Activated T-helper 17 cell treated with anti-CD3 and anti-CD28 coated beads, Interleukin-2, amount 50 U/mL, for 72 hours (primary cell): Measurements from ENCODE around the gene CENPF. TPM values are rescaled to one million over a fixed set of nuclear protein-coding genes. Genes with fewer than 3 reads are reported as not detected.

Experiments used
- ATAC-seq: fragments of 150-1000 bp; cut with Tn5 transposase; replicated peaks from 2 replicates; pipeline ENCODE4 v1.10.0; 2021; ENCODE audit warnings: mild to moderate bottlenecking, moderate library complexity
- H3K27ac Mint-ChIP-seq: one replicate; pipeline ENCODE4 v1.8.0; 2022; ENCODE audit warnings: mixed read lengths
- H3K27me3 Mint-ChIP-seq: one replicate; pipeline ENCODE4 v1.8.0; 2022; ENCODE audit warnings: mixed read lengths
- H3K36me3 Mint-ChIP-seq: one replicate; pipeline ENCODE4 v1.8.0; 2022; ENCODE audit warnings: low read depth, mild to moderate bottlenecking, mixed read lengths
- H3K4me1 Mint-ChIP-seq: one replicate; pipeline ENCODE4 v1.8.0; 2022; ENCODE audit warnings: mixed read lengths
- H3K4me3 Mint-ChIP-seq: one replicate; pipeline ENCODE4 v1.8.0; 2022; ENCODE audit warnings: mild to moderate bottlenecking, mixed read lengths
- H3K9me3 Mint-ChIP-seq: one replicate; pipeline ENCODE4 v1.8.0; 2022; ENCODE audit warnings: mixed read lengths
- total RNA-seq, 2 donors: library from RNA; stranded (reverse); gene quantifications; one replicate each; pipeline ENCODE4 v1.2.3, GENCODE V29; 2022

CENPF gene
- total RNA-seq, 2 donors from 2014 or later = 69.7 to 79.4 TPM

GRCh38 chr1:214633686-214634085, 30.7 kb downstream of the CENPF start:
- Mint-ChIP-seq H3K27me3 (no peaks in the 10 kb centered on the region), H3K4me1 (no peaks in the 10 kb centered on the region), H3K27ac (no peak overlapping the region), H3K4me3 (no peak overlapping the region), H3K9me3 (no peaks in the 10 kb centered on the region), H3K36me3 (peaks cover 45% of the 10 kb centered on the region)
- ATAC-seq = no peak

DNA sequence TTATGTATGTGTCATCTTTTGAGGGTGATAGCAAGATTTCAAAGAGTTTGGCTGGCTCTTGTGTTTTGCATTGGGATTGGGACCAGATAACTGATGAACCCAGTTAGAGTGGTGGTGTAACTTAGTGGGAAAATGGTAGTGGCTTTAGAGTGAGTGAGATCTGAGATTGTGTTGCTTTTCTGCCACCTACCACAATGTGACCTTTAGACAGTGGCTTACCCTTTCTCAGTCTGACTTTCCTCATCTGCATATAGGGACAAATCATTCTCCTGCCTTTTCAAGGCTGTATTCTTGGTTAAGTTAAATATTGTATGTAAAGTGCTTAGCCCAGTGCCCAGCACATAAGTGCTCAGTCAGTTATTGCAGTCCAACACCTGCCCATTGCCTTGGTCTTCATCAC, 31.3 kb downstream of the CENPF start:
- Mint-ChIP-seq H3K4me1 (no peaks in the 10 kb centered on the region), H3K9me3 (no peaks in the 10 kb centered on the region), H3K36me3 (peaks cover 41% of the 10 kb centered on the region), H3K4me3 (no peak overlapping the region), H3K27ac (no peak overlapping the region), H3K27me3 (no peaks in the 10 kb centered on the region)
- ATAC-seq = peak; percentile 78

- no peak for ATAC-seq
- peaks cover 39% of the 10 kb centered on the region for H3K36me3 Mint-ChIP-seq
- H3K9me3 Mint-ChIP-seq = no peaks in the 10 kb centered on the region
- H3K27ac Mint-ChIP-seq = no peak overlapping the region
- no peaks in the 10 kb centered on the region for H3K4me1 Mint-ChIP-seq
- no peak overlapping the region for H3K4me3 Mint-ChIP-seq
- H3K27me3 Mint-ChIP-seq = no peaks in the 10 kb centered on the region
Observed at GRCh38 chr1:214635086-214635485, 32.1 kb downstream of the CENPF start.

GRCh38 chr1:214635506-214635905, 32.5 kb downstream of the CENPF start:
- no peaks in the 10 kb centered on the region for H3K9me3 Mint-ChIP-seq

DNA sequence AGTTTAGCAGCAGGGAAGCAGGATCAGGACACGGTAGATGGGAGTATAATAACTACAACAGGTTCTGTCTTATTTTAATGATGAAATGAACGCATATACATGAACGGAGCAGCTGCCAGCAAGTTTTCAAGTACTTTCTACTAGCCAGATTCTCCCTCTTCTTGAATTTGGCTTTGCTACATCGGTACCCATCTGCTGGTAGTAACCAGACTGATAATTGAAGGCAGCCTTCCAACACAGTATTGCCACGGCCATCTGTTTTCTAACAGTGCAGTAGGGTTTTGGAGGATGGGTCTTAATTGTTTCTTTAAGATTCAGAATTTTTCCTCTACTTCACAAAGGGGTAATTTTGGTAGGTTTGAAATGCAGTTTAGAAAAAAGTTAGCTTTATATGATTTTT, 33.4 kb downstream of the CENPF start:
- Mint-ChIP-seq H3K9me3 (no peaks in the 10 kb centered on the region), H3K4me3 (no peak overlapping the region), H3K36me3 (peaks cover 28% of the 10 kb centered on the region), H3K27me3 (no peaks in the 10 kb centered on the region), H3K4me1 (no peaks in the 10 kb centered on the region), H3K27ac (no peak overlapping the region)
- ATAC-seq = no peak

More at GRCh38 chr1:214635506-214635905, 32.5 kb downstream of the CENPF start:
- no peaks in the 10 kb centered on the region for H3K4me1 Mint-ChIP-seq
- H3K4me3 Mint-ChIP-seq = no peak overlapping the region
- no peak for ATAC-seq
- H3K36me3 Mint-ChIP-seq = peaks cover 35% of the 10 kb centered on the region
- H3K27ac Mint-ChIP-seq = no peak overlapping the region
- H3K27me3 Mint-ChIP-seq = no peaks in the 10 kb centered on the region

- no peak overlapping the region for H3K27ac Mint-ChIP-seq
- peaks cover 28% of the 10 kb centered on the region for H3K36me3 Mint-ChIP-seq
- no peak for ATAC-seq
- no peaks in the 10 kb centered on the region for H3K27me3 Mint-ChIP-seq
- H3K9me3 Mint-ChIP-seq = no peaks in the 10 kb centered on the region
- no peaks in the 10 kb centered on the region for H3K4me1 Mint-ChIP-seq
- no peak overlapping the region for H3K4me3 Mint-ChIP-seq
Observed at GRCh38 chr1:214637125-214637524, 34.1 kb downstream of the CENPF start.

- Mint-ChIP-seq H3K36me3 (peaks cover 21% of the 10 kb centered on the region), H3K4me1 (no peaks in the 10 kb centered on the region), H3K27me3 (no peaks in the 10 kb centered on the region), H3K4me3 (peak overlapping the region; percentile 43), H3K27ac (peak overlapping the region; percentile 59), H3K9me3 (no peaks in the 10 kb centered on the region)
- ATAC-seq = peak; percentile 66
Observed at GRCh38 chr1:214637722-214638458, 34.9 kb downstream of the CENPF start.

DNA sequence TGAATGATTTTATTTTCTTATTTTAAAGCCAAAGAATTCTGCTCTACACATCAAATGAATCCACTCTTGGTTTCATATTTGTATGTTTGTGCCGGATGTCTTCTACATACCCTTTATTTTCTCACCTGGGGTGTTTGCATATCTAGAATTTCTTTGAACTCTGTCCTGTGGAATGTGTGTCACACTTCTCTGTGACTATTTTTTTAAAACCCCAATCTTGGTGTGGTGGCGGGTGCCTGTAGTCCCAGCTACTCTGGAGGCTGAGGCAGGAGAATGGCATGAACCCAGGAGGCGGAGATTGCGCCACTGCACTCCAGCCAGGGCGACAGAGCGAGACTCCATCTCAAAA, 35.4 kb downstream of the CENPF start:
- Mint-ChIP-seq H3K27ac (peak overlapping the region; percentile 59), H3K9me3 (no peaks in the 10 kb centered on the region), H3K4me3 (peak overlapping the region; percentile 43), H3K27me3 (no peaks in the 10 kb centered on the region), H3K4me1 (no peaks in the 10 kb centered on the region), H3K36me3 (peaks cover 16% of the 10 kb centered on the region)
- peak; percentile 51 for ATAC-seq

GRCh38 chr1:214638997-214639396, 36.0 kb downstream of the CENPF start:
- Mint-ChIP-seq H3K9me3 (no peaks in the 10 kb centered on the region), H3K27me3 (no peaks in the 10 kb centered on the region), H3K27ac (peak overlapping the region; percentile 59), H3K4me1 (no peaks in the 10 kb centered on the region), H3K36me3 (peaks cover 10% of the 10 kb centered on the region), H3K4me3 (no peak overlapping the region)
- no peak for ATAC-seq

GRCh38 chr1:214640431-214641213, 37.6 kb downstream of the CENPF start:
- peak; percentile 57 for ATAC-seq
- H3K36me3 Mint-ChIP-seq = peaks cover 8% of the 10 kb centered on the region
- H3K27ac Mint-ChIP-seq = no peak overlapping the region
- H3K9me3 Mint-ChIP-seq = no peaks in the 10 kb centered on the region
- H3K27me3 Mint-ChIP-seq = no peaks in the 10 kb centered on the region
- H3K4me3 Mint-ChIP-seq = no peak overlapping the region
- no peaks in the 10 kb centered on the region for H3K4me1 Mint-ChIP-seq

DNA sequence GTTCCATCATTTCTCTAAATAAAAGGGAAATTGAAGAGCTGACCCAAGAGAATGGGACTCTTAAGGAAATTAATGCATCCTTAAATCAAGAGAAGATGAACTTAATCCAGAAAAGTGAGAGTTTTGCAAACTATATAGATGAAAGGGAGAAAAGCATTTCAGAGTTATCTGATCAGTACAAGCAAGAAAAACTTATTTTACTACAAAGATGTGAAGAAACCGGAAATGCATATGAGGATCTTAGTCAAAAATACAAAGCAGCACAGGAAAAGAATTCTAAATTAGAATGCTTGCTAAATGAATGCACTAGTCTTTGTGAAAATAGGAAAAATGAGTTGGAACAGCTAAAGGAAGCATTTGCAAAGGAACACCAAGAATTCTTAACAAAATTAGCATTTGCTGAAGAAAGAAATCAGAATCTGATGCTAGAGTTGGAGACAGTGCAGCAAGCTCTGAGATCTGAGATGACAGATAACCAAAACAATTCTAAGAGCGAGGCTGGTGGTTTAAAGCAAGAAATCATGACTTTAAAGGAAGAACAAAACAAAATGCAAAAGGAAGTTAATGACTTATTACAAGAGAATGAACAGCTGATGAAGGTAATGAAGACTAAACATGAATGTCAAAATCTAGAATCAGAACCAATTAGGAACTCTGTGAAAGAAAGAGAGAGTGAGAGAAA, 38.4 kb downstream of the CENPF start:
- H3K27ac Mint-ChIP-seq = no peak overlapping the region
- no peaks in the 10 kb centered on the region for H3K4me1 Mint-ChIP-seq
- H3K4me3 Mint-ChIP-seq = no peak overlapping the region
- H3K27me3 Mint-ChIP-seq = no peaks in the 10 kb centered on the region
- H3K36me3 Mint-ChIP-seq = peaks cover 8% of the 10 kb centered on the region
- no peaks in the 10 kb centered on the region for H3K9me3 Mint-ChIP-seq
- no peak for ATAC-seq

DNA sequence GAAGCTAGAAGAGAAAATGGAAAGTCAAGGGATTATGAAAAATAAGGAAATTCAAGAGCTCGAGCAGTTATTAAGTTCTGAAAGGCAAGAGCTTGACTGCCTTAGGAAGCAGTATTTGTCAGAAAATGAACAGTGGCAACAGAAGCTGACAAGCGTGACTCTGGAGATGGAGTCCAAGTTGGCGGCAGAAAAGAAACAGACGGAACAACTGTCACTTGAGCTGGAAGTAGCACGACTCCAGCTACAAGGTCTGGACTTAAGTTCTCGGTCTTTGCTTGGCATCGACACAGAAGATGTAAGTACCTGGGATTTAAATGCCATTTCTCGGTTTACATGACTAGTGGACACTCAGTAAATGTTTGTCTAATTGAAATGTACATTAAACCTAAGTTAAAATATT, 40.0 kb downstream of the CENPF start:
- Mint-ChIP-seq H3K9me3 (no peaks in the 10 kb centered on the region), H3K36me3 (peaks cover 8% of the 10 kb centered on the region), H3K27me3 (no peaks in the 10 kb centered on the region), H3K4me3 (no peak overlapping the region), H3K27ac (no peak overlapping the region), H3K4me1 (no peaks in the 10 kb centered on the region)
- no peak for ATAC-seq

DNA sequence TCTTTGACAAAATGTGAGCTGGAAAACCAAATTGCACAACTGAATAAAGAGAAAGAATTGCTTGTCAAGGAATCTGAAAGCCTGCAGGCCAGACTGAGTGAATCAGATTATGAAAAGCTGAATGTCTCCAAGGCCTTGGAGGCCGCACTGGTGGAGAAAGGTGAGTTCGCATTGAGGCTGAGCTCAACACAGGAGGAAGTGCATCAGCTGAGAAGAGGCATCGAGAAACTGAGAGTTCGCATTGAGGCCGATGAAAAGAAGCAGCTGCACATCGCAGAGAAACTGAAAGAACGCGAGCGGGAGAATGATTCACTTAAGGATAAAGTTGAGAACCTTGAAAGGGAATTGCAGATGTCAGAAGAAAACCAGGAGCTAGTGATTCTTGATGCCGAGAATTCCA, 42.7 kb downstream of the CENPF start:
- Mint-ChIP-seq H3K27ac (no peak overlapping the region), H3K4me3 (no peak overlapping the region), H3K36me3 (no peaks in the 10 kb centered on the region)

GRCh38 chr1:214648801-214649200, 45.8 kb downstream of the CENPF start:
- no peak for ATAC-seq
- Mint-ChIP-seq H3K36me3 (peaks cover 20% of the 10 kb centered on the region), H3K27me3 (no peaks in the 10 kb centered on the region), H3K4me1 (no peaks in the 10 kb centered on the region), H3K9me3 (no peaks in the 10 kb centered on the region), H3K27ac (no peak overlapping the region), H3K4me3 (no peak overlapping the region)

More for the DNA sequence above, 42.7 kb downstream of the CENPF start:
- Mint-ChIP-seq H3K9me3 (no peaks in the 10 kb centered on the region), H3K27me3 (no peaks in the 10 kb centered on the region), H3K4me1 (no peaks in the 10 kb centered on the region)
- no peak for ATAC-seq

- Mint-ChIP-seq H3K4me3 (no peak overlapping the region), H3K27ac (no peak overlapping the region), H3K36me3 (peaks cover 21% of the 10 kb centered on the region), H3K9me3 (no peaks in the 10 kb centered on the region), H3K27me3 (no peaks in the 10 kb centered on the region), H3K4me1 (no peaks in the 10 kb centered on the region)
- ATAC-seq = no peak
Observed at GRCh38 chr1:214649607-214650006, 46.6 kb downstream of the CENPF start.
